Transverse colon (tissue), 3 donors: ENCODE results near the gene LAMC2.

Experiments used
- CTCF ChIP-seq, 5 experiments: fragments of 200-600 bp in 3 of 5; fragments of 450-650 bp in 2 of 5; sonication (generic) in 3 of 5; IDR thresholded peaks; 1 replicate in 2 of 5; 2 replicates in 3 of 5; pipeline ENCODE4 v1.5.1; 2016 to 2017; ENCODE audit warnings: antibody characterized with exemption in 5 of 5, inconsistent platforms in 3 of 5, mild to moderate bottlenecking in 2 of 5, moderate library complexity in 1 of 5
- POLR2A ChIP-seq: fragments of 450-650 bp; IDR thresholded peaks from one replicate; pipeline ENCODE4 v1.6.1; 2016; ENCODE audit warnings: antibody characterized with exemption, mild to moderate bottlenecking, moderate library complexity

- TF ChIP-seq POLR2A (no peak), CTCF (IDR thresholded peaks at IDR 0.05) (no peak)
These were observed 10.4 kb upstream of the LAMC2 start for GRCh38 chr1:183175631-183176030.
